ENCODE data around the gene ORAI3. TPM values are rescaled to one million over a fixed set of nuclear protein-coding genes. Genes with fewer than 3 reads are reported as not detected.

ORAI3 gene
- total RNA-seq, 6 experiments from 2014 or later, result 27.7 to 56.6 (median 31.6) TPM

- Histone ChIP-seq H3K9me3 (no peaks in the 10 kb centered on the region), H3K27ac (peak overlapping the region in 1 of 3 donors; percentile 96), H3K36me3 (no peaks in the 10 kb centered on the region), H3K4me3 (no peak overlapping the region), H3K27me3 (no peaks in the 10 kb centered on the region), H3K4me1 (peaks cover 0 to 65% (median 25%) of the 10 kb centered on the region in 4 donors)
- WGBS (ENCODE audit: insufficient coverage, low coverage, low lambda C conversion rate, missing lambda C conversion rate), result 92% methylated on average over 3 of the region's 9 CpGs
- intact Hi-C loops (cut with DNase I), result no loop called here
- ATAC-seq (no peak), DNase-seq (no peak)
- TF ChIP-seq CTCF (IDR thresholded peaks at IDR 0.05), result no peak
- TF ChIP-seq POLR2A (IDR thresholded peaks at IDR 0.05), result no peak
These were observed 4.2 kb downstream of the ORAI3 start for GRCh38 chr16:30953111-30953510.

GRCh38 chr16:30953511-30954124 lies 4.8 kb downstream of the ORAI3 start:
- no peaks in the 10 kb centered on the region for H3K27me3 ChIP-seq
- intact Hi-C loops (cut with DNase I), result no loop called here
- WGBS (ENCODE audit: insufficient coverage, low coverage, low lambda C conversion rate, missing lambda C conversion rate), result 38% methylated on average over 5 of the region's 15 CpGs
- H3K27ac ChIP-seq, result peak overlapping the region in 1 of 3 donors; percentile 96
- peak in 1 of 3 donors; percentile 41 for DNase-seq
- H3K4me3 ChIP-seq, result no peak overlapping the region
- no peaks in the 10 kb centered on the region for H3K9me3 ChIP-seq
- H3K4me1 ChIP-seq, result peaks cover 0 to 66% (median 26%) of the 10 kb centered on the region in 4 donors
- no peaks in the 10 kb centered on the region for H3K36me3 ChIP-seq
- ATAC-seq, result no peak
- TF ChIP-seq POLR2A (IDR thresholded peaks at IDR 0.05) (no peak), CTCF (IDR thresholded peaks at IDR 0.05) (peak; percentile 28 to 51 (median 38))

DNA sequence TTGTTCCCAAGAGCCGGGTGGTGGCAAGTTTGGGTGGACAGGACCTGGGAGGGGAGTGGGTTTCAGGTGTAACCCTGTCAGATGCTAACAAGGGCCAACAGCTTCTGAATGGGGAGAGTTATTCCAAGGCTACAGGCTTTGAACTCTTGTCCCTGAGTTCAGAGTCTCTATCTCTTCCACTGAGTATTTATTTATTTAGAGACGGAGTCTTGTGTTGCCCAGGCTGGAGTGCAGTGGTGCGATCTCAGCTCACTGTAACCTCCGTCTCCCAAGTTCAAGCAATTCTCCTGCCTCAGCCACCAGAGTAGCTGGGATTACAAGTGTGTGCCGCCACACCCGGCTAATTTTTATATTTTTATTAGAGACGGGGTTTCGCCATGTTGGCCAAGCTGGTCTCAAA lies 6.1 kb downstream of the ORAI3 start:
- WGBS (ENCODE audit: insufficient coverage, low coverage, low lambda C conversion rate, missing lambda C conversion rate), result 27% methylated on average over 7 of the region's 8 CpGs
- H3K27ac ChIP-seq, result peak overlapping the region in 2 of 3 donors; percentile 18 to 96
- intact Hi-C loops (cut with DNase I), result no loop called here
- peaks cover 0 to 75% (median 28%) of the 10 kb centered on the region in 4 donors for H3K4me1 ChIP-seq
- ATAC-seq, result peak in 2 of 4 donors; percentile 1 to 2
- H3K36me3 ChIP-seq, result peaks cover 0 to 9% (median under 1%) of the 10 kb centered on the region in 4 donors
- TF ChIP-seq POLR2A (IDR thresholded peaks at IDR 0.05) (no peak), CTCF (IDR thresholded peaks at IDR 0.05) (no peak)
- no peaks in the 10 kb centered on the region for H3K27me3 ChIP-seq
- H3K9me3 ChIP-seq, result no peaks in the 10 kb centered on the region
- DNase-seq, result no peak
- H3K4me3 ChIP-seq, result no peak overlapping the region

DNA sequence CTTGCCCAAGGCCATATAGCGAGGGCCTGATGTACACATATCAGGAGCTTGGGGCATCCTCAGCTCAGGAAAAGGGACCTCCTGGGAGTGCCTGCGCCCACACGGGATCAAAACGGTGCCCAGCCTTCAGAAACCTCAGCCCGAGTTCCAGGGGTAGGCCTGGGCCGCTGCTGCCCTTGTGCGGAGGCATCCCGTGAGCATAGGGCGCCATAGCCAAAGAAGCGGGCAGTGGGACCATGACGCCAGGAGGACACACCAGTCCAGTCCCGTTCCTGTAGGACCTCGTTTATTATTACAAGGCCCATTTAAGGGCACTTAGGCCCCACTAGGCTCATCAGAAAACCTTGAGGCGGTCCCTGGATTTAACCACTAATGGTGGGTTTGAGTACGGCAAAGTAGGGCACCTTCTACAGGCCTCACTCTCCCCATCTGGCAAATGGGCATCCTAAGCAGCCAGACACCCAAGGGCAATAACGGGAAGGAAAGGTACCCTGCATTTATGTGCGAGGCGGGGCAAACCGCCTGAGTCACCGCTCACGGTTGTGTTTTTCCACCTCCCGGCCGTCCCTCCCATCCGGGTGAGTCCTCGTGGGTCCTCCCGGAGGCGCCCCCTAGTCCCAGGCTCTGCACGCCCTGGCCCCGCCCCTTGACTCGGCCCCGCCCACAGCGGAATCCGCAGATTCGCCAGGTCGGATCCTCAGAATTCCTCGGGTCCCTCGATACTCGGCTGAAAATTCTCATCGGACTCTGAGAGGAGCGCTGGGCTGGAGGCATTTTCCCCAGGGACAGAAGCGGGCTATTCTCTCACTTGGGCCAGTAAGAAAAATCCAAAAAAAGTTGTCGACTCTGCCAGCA lies 8.0 kb downstream of the ORAI3 start:
- Histone ChIP-seq H3K27ac (peak overlapping the region; percentile 94 to 99 (median 98)), H3K9me3 (no peaks in the 10 kb centered on the region), H3K4me1 (peaks cover 0 to 59% (median 21%) of the 10 kb centered on the region in 4 donors), H3K36me3 (peaks cover 0 to 27% (median 12%) of the 10 kb centered on the region in 4 donors), H3K4me3 (peak overlapping the region; percentile 64 to 87 (median 84)), H3K27me3 (no peaks in the 10 kb centered on the region)
- TF ChIP-seq CTCF (IDR thresholded peaks at IDR 0.05) (peak in 1 of 4 donors; percentile 21), POLR2A (IDR thresholded peaks at IDR 0.05) (no peak)
- 29% methylated on average over 16 of the region's 42 CpGs for WGBS (ENCODE audit: insufficient coverage, low coverage, low lambda C conversion rate, missing lambda C conversion rate)
- ATAC-seq (peak; percentile 67 to 73 (median 72)), DNase-seq (peak; percentile 85 to 87 (median 86))
- intact Hi-C loops (cut with DNase I), result no loop called here
